GM12892 (cell line): ENCODE data around the gene TTC27.

Experiments used
- POLR2A ChIP-seq: IDR thresholded peaks from 2 replicates; pipeline ENCODE4 v1.6.1; 2011; ENCODE audit warnings: low read depth, low read length, control low read depth
- POLR2AphosphoS5 ChIP-seq: IDR thresholded peaks from 2 replicates; pipeline ENCODE4 v1.6.1; 2011; ENCODE audit warnings: low read depth, low read length, control low read depth

- TF ChIP-seq POLR2A: no peak
- no peak for TF ChIP-seq POLR2AphosphoS5
These were observed 183.2 kb downstream of the TTC27 start for GRCh38 chr2:32810909-32811495.
